Activated T-cell treated with anti-CD3 and anti-CD28 coated beads, Interleukin-2, amount 50 U/mL, for 4 hours (primary cell): ENCODE measurements around the gene LGMN. TPM values are rescaled to one million over a fixed set of nuclear protein-coding genes. Genes with fewer than 3 reads are reported as not detected.
A peak's percentile ranks its signal among the peaks of the same experiment; 100 is the strongest.

Experiments used
- ATAC-seq, 2 donors: fragments of 200-7000 bp; cut with Tn5 transposase; one replicate each; pipeline ENCODE4 v1.10.0; 2021
- DNase-seq: peaks from one replicate; pipeline ENCODE4 v3.0.0-alpha.2; 2020
- H3K27me3 Mint-ChIP-seq: one replicate; pipeline ENCODE4 v1.8.0; 2021; ENCODE audit warnings: low read depth, mixed read lengths
- H3K36me3 Mint-ChIP-seq: one replicate; pipeline ENCODE4 v1.8.0; 2022; ENCODE audit warnings: mixed read lengths; ENCODE audit not compliant: insufficient read depth
- H3K4me1 Mint-ChIP-seq: one replicate; pipeline ENCODE4 v1.8.0; 2021; ENCODE audit warnings: low read depth, mixed read lengths
- H3K4me3 Mint-ChIP-seq: one replicate; pipeline ENCODE4 v1.8.0; 2021; ENCODE audit warnings: mild to moderate bottlenecking, moderate library complexity, mixed read lengths
- H3K9me3 Mint-ChIP-seq: one replicate; pipeline ENCODE4 v1.8.0; 2021; ENCODE audit warnings: mixed read lengths
- total RNA-seq, 3 donors: library from RNA; stranded (reverse); gene quantifications; one replicate each; pipeline ENCODE4 v1.2.1, GENCODE V29; 2021

Gene LGMN
- total RNA-seq, result 1 to 10 TPM; 2.9 to 4.8 (median 3.3) TPM

DNA sequence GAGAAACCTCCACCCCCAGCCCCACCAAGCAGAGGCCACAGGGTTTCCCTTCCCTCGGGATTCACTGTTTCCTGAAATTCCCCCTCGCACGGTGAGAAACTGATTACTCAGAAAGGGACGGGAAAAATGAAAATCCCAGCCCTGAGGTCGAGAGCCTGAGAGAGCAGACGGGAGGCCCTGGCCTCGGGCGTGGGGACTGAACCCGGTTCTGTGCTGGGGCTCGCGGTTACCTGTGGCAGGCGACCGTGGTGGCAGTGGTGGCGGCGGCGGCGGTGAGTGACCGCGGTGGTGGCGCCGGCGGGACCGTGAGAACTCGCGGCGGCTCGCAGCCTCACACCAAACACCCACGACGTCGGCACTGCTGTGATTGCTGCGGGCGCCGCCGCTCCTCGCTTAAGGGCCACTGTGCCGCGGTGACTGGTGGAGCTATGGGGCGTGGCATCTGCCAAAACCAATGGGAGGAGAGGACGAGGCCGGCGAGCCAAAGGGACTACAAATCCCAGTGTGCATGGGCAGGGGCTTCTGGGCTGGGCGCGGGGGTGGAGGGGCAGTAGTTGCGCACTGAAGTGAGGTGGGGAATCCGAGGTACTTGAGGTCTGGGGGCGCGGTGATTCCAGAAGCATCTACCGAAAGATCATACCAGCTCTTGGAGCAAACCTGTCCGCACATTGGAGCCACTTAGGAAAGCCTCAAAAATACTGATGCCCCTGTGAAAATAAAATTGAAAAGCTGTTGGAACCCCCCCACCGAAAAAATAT is at the start of gene LGMN:
Gene LGMN, minus strand, starts transcription at position 369 of the 758 bp plus-strand sequence. CDS start 15,841 bp downstream, outside the sequence.
- ATAC-seq, result peak; percentile 92 to 96
- H3K36me3 Mint-ChIP-seq, result no peaks in the 10 kb centered on the region

DNA sequence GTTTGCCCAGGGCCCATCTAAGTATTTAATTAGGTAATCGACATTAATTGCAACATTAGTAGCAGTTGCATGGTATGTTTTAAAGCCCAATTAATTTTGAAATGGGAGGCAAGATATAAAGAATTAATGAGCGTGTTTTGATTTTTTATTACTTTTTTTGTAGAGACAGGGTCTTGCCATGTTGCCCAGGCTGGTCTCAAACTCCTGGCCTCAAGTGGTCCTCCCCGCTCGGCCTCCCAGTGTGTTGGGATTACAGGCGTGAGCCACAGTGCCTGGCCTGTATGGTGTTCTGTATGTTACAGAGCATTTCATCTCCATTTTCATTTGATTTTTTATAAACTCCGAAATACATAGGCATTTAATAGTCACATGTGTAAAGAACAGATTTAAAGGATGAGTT is 46.5 kb upstream of the LGMN start:
- ATAC-seq (no peak), DNase-seq (no peak)
- Mint-ChIP-seq H3K9me3 (peaks cover 12% of the 10 kb centered on the region), H3K4me3 (peak overlapping the region; percentile 97), H3K36me3 (peaks cover 21% of the 10 kb centered on the region), H3K4me1 (peaks cover 38% of the 10 kb centered on the region), H3K27me3 (no peaks in the 10 kb centered on the region)

More for the DNA sequence above, at the start of gene LGMN:
- Mint-ChIP-seq H3K4me3 (peak within 1 kb of the TSS; percentile 82), H3K27me3 (peaks cover 25% of the 10 kb centered on the region), H3K9me3 (no peaks in the 10 kb centered on the region), H3K4me1 (peaks cover 32% of the 10 kb centered on the region)
- DNase-seq, result peak; percentile 80

- peaks cover 20% of the 10 kb centered on the region for H3K36me3 Mint-ChIP-seq
- H3K4me1 Mint-ChIP-seq, result peaks cover 35% of the 10 kb centered on the region
- peaks cover 16% of the 10 kb centered on the region for H3K9me3 Mint-ChIP-seq
- H3K4me3 Mint-ChIP-seq, result peak overlapping the region; percentile 97
- DNase-seq (no peak), ATAC-seq (no peak)
- H3K27me3 Mint-ChIP-seq, result no peaks in the 10 kb centered on the region
These were observed 46.1 kb upstream of the LGMN start for GRCh38 chr14:92794547-92794941.

DNA sequence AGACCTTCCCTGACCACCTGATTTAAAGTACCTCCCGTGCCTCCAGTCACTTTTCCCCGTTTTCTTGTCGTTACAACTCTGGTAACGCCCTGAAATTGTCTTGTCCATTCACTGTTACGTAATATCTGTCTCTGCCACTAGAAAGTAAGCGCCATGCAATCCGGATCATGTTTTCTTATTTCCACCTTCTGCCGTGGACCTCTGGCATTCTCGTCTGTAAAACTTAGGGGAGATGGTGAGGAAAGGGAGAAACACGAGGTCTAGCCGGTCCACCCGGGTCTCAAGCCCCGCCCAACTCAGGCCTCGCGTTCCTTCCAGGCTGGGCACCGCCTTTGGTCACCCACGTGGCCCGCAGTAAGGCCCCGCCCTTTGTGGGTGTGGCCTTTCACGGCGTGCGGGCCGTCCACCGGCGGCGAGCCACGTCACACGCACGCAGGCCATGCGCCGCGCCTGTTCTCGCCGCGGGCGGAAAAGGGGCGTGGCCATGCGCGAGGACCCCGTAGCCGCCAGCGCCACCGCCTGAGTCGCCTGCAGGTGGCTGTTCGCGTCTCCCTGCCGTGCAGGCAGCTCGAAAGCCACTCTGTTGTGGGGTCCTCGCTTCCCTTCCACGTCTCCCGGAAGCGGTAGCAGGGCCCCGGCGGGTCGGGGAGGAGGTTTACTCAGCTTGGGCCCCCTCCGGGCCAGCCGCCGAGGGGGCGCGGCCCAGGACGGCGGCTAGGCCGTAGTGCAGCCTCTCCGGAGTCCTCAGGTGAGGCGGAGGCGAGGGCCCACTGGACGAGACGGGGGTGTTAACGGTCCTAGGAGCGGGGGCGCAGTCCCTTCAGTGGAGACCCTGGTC is 45.5 kb upstream of the LGMN start, which contains the start of gene GOLGA5:
Gene GOLGA5, plus strand, starts transcription at position 597 of the 838 bp plus-strand sequence. CDS start 3,133 bp downstream, outside the sequence.
- DNase-seq (peak; percentile 97), ATAC-seq (peak; percentile 94 to 95)
- Mint-ChIP-seq H3K27me3 (no peaks in the 10 kb centered on the region), H3K4me3 (peak within 1 kb of the TSS; percentile 97), H3K9me3 (peaks cover 21% of the 10 kb centered on the region), H3K4me1 (peaks cover 35% of the 10 kb centered on the region), H3K36me3 (peaks cover 25% of the 10 kb centered on the region)

- Mint-ChIP-seq H3K9me3 (peaks cover 24% of the 10 kb centered on the region), H3K4me3 (no peak overlapping the region), H3K27me3 (no peaks in the 10 kb centered on the region), H3K36me3 (peaks cover 19% of the 10 kb centered on the region), H3K4me1 (peaks cover 30% of the 10 kb centered on the region)
- DNase-seq (no peak), ATAC-seq (no peak)
These were observed 44.5 kb upstream of the LGMN start for GRCh38 chr14:92792885-92793284.

DNA sequence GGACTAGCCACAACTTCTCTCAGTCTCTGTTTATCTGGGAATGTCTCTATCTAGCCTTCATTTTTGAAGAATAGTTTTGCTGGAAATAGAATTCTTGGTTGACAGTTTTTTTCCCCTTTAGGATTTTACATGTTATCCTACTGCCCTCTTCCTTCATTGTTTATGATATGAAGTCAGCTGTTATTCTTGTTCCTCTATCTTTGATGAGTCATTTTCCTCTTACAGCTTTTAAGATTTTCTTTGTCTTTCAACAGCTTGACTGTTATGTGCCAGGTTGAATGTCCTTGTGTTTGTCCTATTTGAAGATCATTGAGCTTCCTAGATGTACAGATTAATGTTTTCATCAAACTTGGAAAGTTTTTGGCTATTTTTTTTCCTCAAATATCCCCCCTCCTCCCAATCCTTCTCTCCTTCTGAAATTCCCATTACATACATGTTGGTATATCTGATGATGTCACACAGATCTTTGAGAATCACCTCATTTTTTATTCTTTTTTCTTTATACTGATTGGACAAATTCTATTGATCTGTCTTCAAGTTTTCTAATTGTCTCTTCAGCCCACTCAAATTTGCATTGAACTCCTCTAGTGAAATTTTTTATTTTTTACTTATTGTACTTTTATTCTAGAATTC is 41.1 kb upstream of the LGMN start:
- ATAC-seq (no peak), DNase-seq (no peak)
- H3K9me3 Mint-ChIP-seq, result peaks cover 24% of the 10 kb centered on the region
- no peak overlapping the region for H3K4me3 Mint-ChIP-seq
- peaks cover 8% of the 10 kb centered on the region for H3K4me1 Mint-ChIP-seq
- no peaks in the 10 kb centered on the region for H3K27me3 Mint-ChIP-seq
- peaks cover 12% of the 10 kb centered on the region for H3K36me3 Mint-ChIP-seq

DNA sequence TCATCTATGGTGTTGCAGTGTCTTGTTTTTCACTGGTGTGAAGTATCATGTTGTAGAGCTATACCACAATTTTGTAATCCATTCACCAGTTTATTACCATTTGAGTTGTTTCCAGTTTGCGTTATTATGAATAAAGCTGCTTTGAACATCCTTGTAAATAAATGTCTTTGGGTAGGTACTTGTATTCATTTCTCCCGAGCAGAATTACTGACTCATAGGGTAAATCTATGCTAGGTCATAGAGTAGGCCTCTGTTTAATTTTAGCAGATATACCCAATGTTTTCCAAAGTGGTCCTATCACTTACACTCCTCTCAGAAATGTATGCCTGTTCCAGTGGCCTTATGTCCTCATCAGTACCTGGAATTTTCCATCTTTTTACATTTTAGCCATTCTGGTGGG is 39.1 kb upstream of the LGMN start:
- Mint-ChIP-seq H3K4me1 (no peaks in the 10 kb centered on the region), H3K4me3 (no peak overlapping the region), H3K9me3 (peaks cover 20% of the 10 kb centered on the region), H3K36me3 (peaks cover 9% of the 10 kb centered on the region), H3K27me3 (no peaks in the 10 kb centered on the region)
- ATAC-seq (peak in 1 of 2 donors; percentile 51), DNase-seq (no peak)

GRCh38 chr14:92786427-92786756 is 38.0 kb upstream of the LGMN start:
- peaks cover 20% of the 10 kb centered on the region for H3K9me3 Mint-ChIP-seq

DNA sequence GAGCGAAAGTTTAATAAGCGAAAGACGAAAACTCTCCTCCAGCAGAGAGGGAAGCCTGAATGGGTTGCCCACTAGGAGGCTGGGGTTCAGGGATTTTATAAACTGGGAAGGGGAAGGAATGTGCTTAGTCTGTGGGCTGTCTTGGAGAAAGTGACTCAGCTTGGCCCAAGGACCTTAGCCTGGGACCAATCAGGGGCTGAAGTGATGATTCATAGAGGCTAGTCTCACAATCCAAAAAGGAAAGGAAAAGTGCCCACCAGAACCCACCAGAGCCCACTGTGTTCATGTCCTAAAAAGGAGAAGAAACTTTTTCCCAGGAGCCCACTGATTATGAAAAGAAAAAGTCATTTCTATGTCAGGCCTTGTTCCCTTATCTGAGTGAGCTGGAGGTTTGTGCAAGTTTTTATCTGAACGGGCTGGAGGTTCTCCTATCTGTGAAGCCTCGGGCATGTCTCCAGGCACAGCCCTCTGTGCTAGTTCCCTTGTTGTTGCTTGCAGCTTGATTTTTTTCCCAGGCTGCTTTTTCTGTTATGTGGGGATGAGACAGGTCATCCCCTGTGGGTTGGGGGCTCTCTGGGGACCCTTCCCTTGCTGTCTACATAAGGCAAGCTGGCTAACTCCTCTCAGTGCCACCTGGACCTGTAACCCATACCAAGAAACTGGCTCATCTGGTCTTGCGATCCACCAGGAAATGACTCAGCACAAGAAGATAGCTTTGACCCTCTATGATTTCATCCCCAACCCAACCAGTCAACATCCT is 37.4 kb upstream of the LGMN start:
- no peak for ATAC-seq
- Mint-ChIP-seq H3K27me3 (no peaks in the 10 kb centered on the region), H3K36me3 (peaks cover 9% of the 10 kb centered on the region), H3K4me1 (peaks cover 2% of the 10 kb centered on the region), H3K4me3 (no peak overlapping the region), H3K9me3 (peaks cover 18% of the 10 kb centered on the region)
- DNase-seq, result no peak

More at GRCh38 chr14:92786427-92786756, 38.0 kb upstream of the LGMN start:
- Mint-ChIP-seq H3K36me3 (peaks cover 9% of the 10 kb centered on the region), H3K27me3 (no peaks in the 10 kb centered on the region), H3K4me3 (no peak overlapping the region), H3K4me1 (no peaks in the 10 kb centered on the region)
- ATAC-seq (no peak), DNase-seq (no peak)

DNA sequence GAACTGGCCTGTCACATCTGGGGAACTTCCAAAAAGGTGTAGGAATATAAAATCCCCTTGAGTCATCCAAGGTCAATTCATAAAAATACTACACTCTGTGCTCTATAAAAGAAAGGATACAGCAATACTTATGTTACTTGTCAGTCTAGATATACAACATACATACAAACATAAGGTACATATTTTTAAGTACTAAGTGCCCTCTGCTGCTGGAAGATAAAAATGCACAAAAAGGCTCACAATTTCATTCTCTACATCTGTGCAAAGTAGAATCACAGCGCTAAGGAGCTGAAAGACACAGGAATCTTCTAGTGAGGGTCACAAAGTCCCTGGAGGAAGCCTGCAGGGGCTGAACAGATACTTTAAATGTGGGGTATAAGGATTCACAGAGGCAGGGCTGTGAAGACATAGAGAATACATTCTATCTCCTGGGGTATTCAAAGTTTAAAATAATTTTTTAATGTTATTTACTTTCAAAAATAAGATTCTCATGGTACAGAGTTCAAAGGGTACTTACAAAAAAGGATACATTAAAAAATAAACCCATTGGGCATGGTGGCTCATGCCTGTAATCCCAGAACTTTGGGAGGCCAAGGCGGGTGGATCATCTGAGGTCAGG is 35.5 kb upstream of the LGMN start:
- no peak for DNase-seq
- H3K9me3 Mint-ChIP-seq, result peaks cover 3% of the 10 kb centered on the region
- no peak overlapping the region for H3K4me3 Mint-ChIP-seq
- H3K27me3 Mint-ChIP-seq, result no peaks in the 10 kb centered on the region
- H3K4me1 Mint-ChIP-seq, result peaks cover 8% of the 10 kb centered on the region
- no peaks in the 10 kb centered on the region for H3K36me3 Mint-ChIP-seq
- ATAC-seq, result peak; percentile 46 to 71

GRCh38 chr14:92781350-92781749 is 32.9 kb upstream of the LGMN start:
- Mint-ChIP-seq H3K4me1 (peaks cover 8% of the 10 kb centered on the region), H3K27me3 (no peaks in the 10 kb centered on the region), H3K9me3 (no peaks in the 10 kb centered on the region), H3K36me3 (no peaks in the 10 kb centered on the region), H3K4me3 (no peak overlapping the region)
- no peak for DNase-seq
- ATAC-seq, result no peak

DNA sequence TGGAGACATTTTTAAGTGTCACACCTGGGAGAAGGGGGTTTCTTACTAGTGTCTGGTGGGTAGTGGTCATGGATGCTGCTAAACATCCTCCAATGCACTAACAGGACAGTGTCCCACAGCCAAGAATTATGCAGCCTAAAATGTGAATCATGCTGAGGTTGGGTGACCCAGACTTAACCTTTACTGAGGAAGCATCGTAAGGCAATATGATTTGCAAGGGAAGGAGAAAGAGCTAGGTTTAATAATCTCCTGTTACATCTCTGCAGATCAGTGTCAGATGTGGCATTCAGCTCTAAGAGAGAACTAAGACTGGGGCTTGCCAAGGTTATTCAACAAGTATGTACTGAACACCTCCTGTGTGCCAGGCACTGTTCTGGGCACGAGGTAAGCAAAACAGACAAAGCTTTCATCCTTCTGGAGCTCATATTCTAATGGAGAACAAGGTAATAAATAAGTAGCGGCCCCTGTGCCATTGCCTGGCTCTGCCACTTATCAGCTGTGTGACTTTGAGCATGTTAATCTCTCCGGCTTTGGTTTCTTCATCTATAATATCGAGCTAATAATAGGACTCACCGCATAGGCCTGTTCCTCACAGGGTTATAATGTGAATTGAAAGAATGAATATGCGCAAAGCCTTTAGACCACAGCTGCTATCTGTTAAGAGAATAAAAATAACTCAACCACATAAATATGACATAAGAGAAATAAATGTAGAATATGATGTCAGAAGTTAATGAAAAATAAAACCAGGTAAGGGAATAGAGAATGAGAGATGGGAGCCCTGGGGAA is 32.2 kb upstream of the LGMN start:
- Mint-ChIP-seq H3K27me3 (no peaks in the 10 kb centered on the region), H3K4me1 (peaks cover 9% of the 10 kb centered on the region), H3K9me3 (no peaks in the 10 kb centered on the region), H3K36me3 (no peaks in the 10 kb centered on the region), H3K4me3 (no peak overlapping the region)
- ATAC-seq, result peak; percentile 53 to 70
- no peak for DNase-seq
